Tibial artery (tissue), 4 donors: ENCODE data around the gene ALOXE3.

Experiments
- DNase-seq, 2 donors: peaks; one replicate each; pipeline ENCODE4 v3.0.0-alpha.2; 2019
- H3K27ac ChIP-seq, 2 donors: fragments of 200-600 bp; sonication (generic) in 1 of 2; 1 replicate in 1 of 2; 2 replicates in 1 of 2; pipeline ENCODE4 v1.5.1; 2018 to 2019; ENCODE audit warnings: mild to moderate bottlenecking in 1 of 2
- H3K27me3 ChIP-seq, 2 donors: fragments of 200-600 bp; sonication (generic) in 1 of 2; one replicate each; pipeline versions ENCODE4 v1.5.1 to v1.6.0; 2016 to 2019
- H3K36me3 ChIP-seq, 3 donors: fragments of 200-600 bp; sonication (generic) in 2 of 3; one replicate each; pipeline ENCODE4 v1.5.1; 2016 to 2019; ENCODE audit warnings: mild to moderate bottlenecking in 2 of 3
- H3K4me1 ChIP-seq, 4 donors: fragments of 200-600 bp; sonication (generic) in 2 of 4; 1 replicate in 3 of 4; 2 replicates in 1 of 4; pipeline ENCODE4 v1.5.1; 2016 to 2019
- H3K4me3 ChIP-seq, 2 donors: fragments of 200-600 bp; sonication (generic) in 1 of 2; 1 replicate in 1 of 2; 2 replicates in 1 of 2; pipeline ENCODE4 v1.5.1; 2018 to 2019; ENCODE audit warnings: mild to moderate bottlenecking in 2 of 2
- H3K9me3 ChIP-seq, 3 donors: fragments of 200-600 bp; sonication (generic) in 1 of 3; one replicate each; pipeline ENCODE4 v1.5.1; 2016 to 2019
- intact Hi-C: fragments of 100-400 bp; cut with DNase I; formaldehyde crosslinking; loops from one replicate; pipeline ENCODE4 v1.15.0; 2023; ENCODE audit warnings: low total_unique reads
- TF ChIP-seq, protein P1 (sequence below), 2 experiments: fragments of 200-600 bp in 1 of 2; fragments of 450-650 bp in 1 of 2; IDR thresholded peaks; one replicate each; pipeline ENCODE4 v1.5.1; 2017 to 2019; ENCODE audit warnings: antibody characterized with exemption in 2 of 2, mild to moderate bottlenecking in 1 of 2, moderate library complexity in 1 of 2

Gene ALOXE3

DNA sequence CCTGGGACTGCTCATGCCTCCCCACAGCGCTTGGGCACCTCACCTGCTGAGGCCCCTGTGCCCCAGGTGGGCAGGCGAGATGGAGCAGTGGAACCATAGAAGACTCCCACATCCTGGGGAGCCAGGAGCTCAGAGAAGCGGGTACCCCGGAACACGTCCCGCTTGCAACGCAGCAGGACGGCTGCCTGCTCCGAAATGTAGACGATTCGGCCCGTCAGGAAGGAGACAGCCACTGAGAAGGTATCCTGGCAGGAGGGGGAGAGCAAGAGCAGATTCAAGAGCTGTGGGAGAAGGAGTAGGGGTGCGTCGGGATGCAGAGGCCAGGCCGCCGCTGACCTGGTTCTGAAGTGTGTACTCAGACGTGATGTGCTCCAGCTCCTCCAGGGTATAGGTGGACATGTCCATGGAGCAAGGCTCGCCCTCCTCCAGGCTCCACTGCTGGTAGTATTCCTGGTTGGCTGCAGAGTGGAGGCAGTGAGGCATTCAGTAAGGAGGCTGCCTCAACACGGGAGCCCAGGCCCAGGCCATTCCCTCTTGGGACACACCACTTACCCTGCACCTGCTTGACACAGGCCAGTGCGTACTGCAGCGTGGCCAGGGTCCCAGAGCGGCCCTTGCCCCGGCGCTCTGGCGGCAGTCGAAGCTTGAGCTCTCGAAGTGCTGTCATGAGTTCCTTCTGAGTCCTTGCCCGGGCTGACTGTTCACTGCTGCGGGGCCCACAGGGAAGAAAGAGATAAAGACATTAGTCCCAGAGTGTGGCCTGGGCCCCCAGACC, 31.3 kb upstream of the ALOXE3 start:
- TF ChIP-seq, protein P1, sequence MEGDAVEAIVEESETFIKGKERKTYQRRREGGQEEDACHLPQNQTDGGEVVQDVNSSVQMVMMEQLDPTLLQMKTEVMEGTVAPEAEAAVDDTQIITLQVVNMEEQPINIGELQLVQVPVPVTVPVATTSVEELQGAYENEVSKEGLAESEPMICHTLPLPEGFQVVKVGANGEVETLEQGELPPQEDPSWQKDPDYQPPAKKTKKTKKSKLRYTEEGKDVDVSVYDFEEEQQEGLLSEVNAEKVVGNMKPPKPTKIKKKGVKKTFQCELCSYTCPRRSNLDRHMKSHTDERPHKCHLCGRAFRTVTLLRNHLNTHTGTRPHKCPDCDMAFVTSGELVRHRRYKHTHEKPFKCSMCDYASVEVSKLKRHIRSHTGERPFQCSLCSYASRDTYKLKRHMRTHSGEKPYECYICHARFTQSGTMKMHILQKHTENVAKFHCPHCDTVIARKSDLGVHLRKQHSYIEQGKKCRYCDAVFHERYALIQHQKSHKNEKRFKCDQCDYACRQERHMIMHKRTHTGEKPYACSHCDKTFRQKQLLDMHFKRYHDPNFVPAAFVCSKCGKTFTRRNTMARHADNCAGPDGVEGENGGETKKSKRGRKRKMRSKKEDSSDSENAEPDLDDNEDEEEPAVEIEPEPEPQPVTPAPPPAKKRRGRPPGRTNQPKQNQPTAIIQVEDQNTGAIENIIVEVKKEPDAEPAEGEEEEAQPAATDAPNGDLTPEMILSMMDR (IDR thresholded peaks at IDR 0.05) = no peak
- Histone ChIP-seq H3K36me3 (peaks cover 75 to 80% (median 76%) of the 10 kb centered on the region in 3 donors), H3K4me3 (peak overlapping the region in 1 of 2 donors; percentile 91), H3K27me3 (no peaks in the 10 kb centered on the region), H3K27ac (peak overlapping the region; percentile 99 to 100), H3K4me1 (peaks cover 0 to 61% (median 43%) of the 10 kb centered on the region in 4 donors), H3K9me3 (no peaks in the 10 kb centered on the region)
- intact Hi-C loops = loop anchor here (10.0 kb wide), 1 partner anchor 305 kb away; no protein-coding TSS in a partner anchor
- peak in 1 of 2 donors; percentile 25 for DNase-seq

DNA sequence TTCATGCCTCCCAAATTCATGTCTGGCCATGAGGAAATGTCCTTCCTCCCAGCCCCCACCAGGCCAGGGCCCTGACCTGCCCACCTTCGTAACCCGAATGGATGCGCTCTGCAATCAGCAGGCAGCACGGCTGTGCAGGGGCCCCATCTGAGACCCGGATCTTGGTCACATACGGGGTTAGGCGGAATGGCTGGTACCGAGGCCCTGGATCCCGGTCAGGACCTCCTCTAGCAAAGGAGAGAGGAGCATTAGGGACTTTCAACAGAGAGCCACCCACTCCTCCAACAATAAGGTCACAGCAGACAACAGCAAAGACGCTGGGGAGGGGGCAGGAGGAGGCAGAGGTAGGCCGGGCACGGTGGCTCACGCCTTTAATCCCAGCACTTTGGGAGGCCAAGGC, 30.2 kb upstream of the ALOXE3 start:
- peaks cover 0 to 66% (median 47%) of the 10 kb centered on the region in 4 donors for H3K4me1 ChIP-seq
- no peak overlapping the region for H3K4me3 ChIP-seq
- peaks cover 85 to 91% (median 87%) of the 10 kb centered on the region in 3 donors for H3K36me3 ChIP-seq
- TF ChIP-seq, protein P1 (IDR thresholded peaks at IDR 0.05) = no peak
- intact Hi-C loops = no loop called here
- no peak for DNase-seq
- H3K27ac ChIP-seq = peak overlapping the region; percentile 99 to 100
- no peaks in the 10 kb centered on the region for H3K9me3 ChIP-seq
- H3K27me3 ChIP-seq = no peaks in the 10 kb centered on the region

DNA sequence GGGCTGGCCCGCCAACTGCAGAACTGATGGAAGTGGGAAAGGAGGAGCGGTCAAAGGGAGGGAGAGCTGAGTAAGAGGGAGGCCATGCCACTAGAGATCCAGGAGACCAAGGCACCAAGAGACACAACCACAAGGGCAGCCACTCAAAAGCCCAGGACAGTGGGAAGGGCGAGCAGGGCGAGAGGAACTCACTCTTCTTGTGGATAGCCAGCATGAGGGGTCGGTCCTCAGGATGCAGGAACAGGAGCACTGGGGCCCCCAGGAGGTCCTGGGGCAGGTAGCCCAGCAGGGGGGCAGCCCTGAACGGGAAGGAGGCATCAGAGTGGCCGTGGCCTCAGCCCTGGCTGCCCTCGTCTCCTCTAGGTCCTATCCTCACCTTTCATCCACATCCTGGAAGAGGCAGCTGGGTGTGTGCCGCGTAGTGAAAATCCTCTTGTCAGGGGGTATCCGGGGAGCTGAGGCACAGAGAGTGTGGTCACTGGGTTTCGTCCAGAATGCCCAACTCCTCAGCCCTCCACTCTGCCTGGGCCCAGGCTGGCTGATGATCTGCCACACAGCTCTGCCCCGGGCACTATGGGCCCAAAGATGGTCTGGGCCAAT, 29.6 kb upstream of the ALOXE3 start:
- intact Hi-C loops = no loop called here
- H3K9me3 ChIP-seq = no peaks in the 10 kb centered on the region
- H3K27me3 ChIP-seq = no peaks in the 10 kb centered on the region
- DNase-seq = peak in 1 of 2 donors; percentile 18
- peaks cover 0 to 65% (median 40%) of the 10 kb centered on the region in 4 donors for H3K4me1 ChIP-seq
- peak overlapping the region; percentile 99 to 100 for H3K27ac ChIP-seq
- H3K4me3 ChIP-seq = no peak overlapping the region
- TF ChIP-seq, protein P1 (IDR thresholded peaks at IDR 0.05) = no peak
- peaks cover 87 to 93% (median 89%) of the 10 kb centered on the region in 3 donors for H3K36me3 ChIP-seq

DNA sequence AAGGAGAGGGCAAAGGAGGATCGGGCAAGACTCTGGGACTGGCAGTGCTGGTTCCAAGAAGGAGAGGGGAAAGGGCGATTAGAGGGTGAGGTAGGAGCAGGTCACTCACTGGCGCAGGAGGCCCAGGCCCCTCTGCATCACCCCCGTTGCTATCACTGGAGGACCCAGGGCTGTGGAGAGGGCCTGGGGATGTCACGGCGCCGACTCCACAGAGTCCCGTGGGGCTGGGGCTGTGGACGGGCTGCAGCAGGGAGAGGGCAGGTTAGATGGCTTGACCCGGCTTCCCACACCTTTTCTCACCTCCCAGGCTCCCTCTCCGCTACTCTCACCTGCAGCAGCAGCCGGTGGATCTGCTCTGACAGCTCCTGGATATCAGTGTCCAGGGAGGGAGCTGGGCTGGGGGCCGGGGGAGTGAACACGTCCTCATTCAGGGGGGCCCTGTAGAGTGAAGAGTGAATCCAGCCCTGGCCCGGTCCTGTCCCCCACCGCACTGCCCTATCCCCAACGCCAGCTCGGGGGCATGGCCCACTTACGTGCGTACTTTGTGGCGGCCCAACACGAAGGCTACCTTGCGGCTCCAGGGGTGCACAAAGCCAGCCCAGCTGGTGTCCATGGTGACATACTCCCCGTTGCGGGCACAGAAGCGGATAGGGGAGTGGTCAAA, 29.0 kb upstream of the ALOXE3 start:
- H3K27ac ChIP-seq = peak overlapping the region; percentile 99 to 100
- no peaks in the 10 kb centered on the region for H3K27me3 ChIP-seq
- intact Hi-C loops = no loop called here
- peaks cover 89 to 95% (median 94%) of the 10 kb centered on the region in 3 donors for H3K36me3 ChIP-seq
- DNase-seq = no peak
- H3K4me3 ChIP-seq = no peak overlapping the region
- H3K9me3 ChIP-seq = no peaks in the 10 kb centered on the region
- peaks cover 0 to 64% (median 38%) of the 10 kb centered on the region in 4 donors for H3K4me1 ChIP-seq
- TF ChIP-seq, protein P1 (IDR thresholded peaks at IDR 0.05) = no peak

DNA sequence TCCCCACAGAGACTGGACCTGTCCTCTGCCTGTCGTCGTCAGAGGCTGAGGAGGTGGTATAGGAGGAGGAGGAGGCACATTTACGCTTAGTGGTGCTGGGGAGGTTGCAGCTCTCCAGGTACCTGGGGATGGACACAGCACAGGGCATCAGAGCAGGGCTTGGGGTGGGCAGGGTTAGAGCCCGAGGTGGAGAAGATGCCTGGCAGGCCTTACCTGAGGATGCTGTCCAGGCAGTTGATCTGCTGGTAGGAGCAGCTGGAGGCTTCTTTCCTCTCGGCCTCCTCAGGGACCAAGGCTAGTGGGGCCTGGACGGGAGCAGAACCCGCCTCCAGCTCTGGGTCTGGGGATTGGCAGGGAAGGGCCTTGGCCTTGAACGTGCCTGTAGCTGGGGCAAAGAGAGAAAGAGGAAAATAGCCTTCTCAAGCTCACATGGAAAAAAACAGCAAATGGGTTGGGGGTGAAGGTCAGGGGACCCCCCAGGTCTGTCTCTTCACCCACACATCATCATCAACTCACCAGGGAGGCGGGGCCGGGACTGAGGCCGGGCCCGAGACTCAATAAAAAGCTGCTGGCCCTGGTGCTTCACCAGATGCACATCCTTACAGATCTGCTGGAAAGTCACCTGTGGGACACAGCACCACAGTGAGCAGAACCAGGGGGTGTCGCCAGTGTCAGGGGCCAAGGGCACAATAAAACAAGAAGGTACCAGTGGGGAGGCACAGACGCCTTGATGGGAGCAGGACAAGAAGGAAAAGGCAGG, 28.2 kb upstream of the ALOXE3 start:
- H3K4me1 ChIP-seq = peaks cover 0 to 68% (median 42%) of the 10 kb centered on the region in 4 donors
- no peak overlapping the region for H3K4me3 ChIP-seq
- intact Hi-C loops = no loop called here
- DNase-seq = peak in 1 of 2 donors; percentile 20
- H3K36me3 ChIP-seq = peaks cover 92 to 95% (median 95%) of the 10 kb centered on the region in 3 donors
- no peaks in the 10 kb centered on the region for H3K27me3 ChIP-seq
- peak overlapping the region; percentile 99 to 100 for H3K27ac ChIP-seq
- no peaks in the 10 kb centered on the region for H3K9me3 ChIP-seq
- TF ChIP-seq, protein P1 (IDR thresholded peaks at IDR 0.05) = no peak
